ENCODE data around the gene C10orf71. TPM values are rescaled to one million over a fixed set of nuclear protein-coding genes. Genes with fewer than 3 reads are reported as not detected.

Gene C10orf71
- total and polyA plus RNA-seq, 2 of the 8 experiments (the other 6 are each of a cell fraction or from before 2014, with no cell fraction given), result not detected

DNA sequence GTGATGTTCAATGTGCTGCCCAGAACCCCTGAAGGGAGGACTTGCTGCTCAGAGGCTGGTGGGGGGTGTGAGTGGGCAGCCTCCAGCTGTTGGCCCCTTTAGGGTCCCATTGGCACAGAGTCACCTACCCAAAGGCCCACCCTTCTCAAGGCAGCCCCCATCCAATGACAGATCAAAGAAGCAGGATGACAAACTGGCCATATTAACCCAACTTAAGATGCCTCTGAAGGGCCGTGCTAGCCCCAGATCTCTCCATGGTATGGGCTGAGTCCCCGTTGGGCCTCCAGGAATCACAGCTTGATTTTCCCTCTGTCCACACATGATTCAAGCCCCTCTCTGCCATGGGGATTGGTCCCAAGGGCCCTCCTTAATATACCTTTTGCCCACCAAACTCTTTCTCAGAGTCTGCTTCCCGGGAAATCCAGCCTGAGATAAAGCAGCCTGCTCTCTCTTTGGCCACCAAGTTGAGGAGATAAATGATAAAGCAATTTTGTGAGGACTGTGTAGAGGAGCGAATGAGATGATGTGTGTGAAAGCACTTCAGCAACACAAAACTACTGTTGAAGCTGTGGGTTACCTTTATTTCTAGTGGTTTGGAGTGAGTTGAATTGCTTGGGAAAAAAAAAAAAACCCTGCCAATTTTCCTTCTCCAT lies 38.2 kb upstream of the C10orf71 start:
- Histone ChIP-seq H4K20me1 (replicated peaks in 1 of 2; ENCODE audit: control insufficient read depth in 1 of 2, insufficient read depth in 2 of 2, low read length in 2 of 2) (no peaks in the 10 kb centered on the region), H3K56ac (replicated peaks; ENCODE audit: insufficient read length, low read depth, low read length) (no peak overlapping the region), H2BK120ac (replicated peaks; ENCODE audit: low read depth, low read length) (no peak overlapping the region), H3K18ac (ENCODE audit: extremely low read depth, low read length) (no peak overlapping the region), H4K8ac (ENCODE audit: extremely low read depth, insufficient read depth, low read length) (no peak overlapping the region), H2BK15ac (ENCODE audit: low read length) (no peak overlapping the region), H3K79me1 (ENCODE audit: low read depth, low read length) (no peaks in the 10 kb centered on the region), H3K4me2 (ENCODE audit: insufficient read depth in 1 of 2, low read depth in 2 of 2, low read length in 2 of 2) (no peak overlapping the region), H4K91ac (replicated peaks; ENCODE audit: insufficient read length, low read length) (no peak overlapping the region), H3K27ac (ENCODE audit: low read depth, low read length) (no peak overlapping the region), H2BK12ac (ENCODE audit: low read depth, low read length) (no peak overlapping the region), H3K36me3 (ENCODE audit: control insufficient read depth in 2 of 4, insufficient read depth in 4 of 4, low read length in 3 of 4) (no peaks in the 10 kb centered on the region), H3K9ac (replicated peaks in 1 of 4; ENCODE audit: extremely low read depth in 1 of 4, low read depth in 3 of 4, low read length in 3 of 4) (no peak overlapping the region), H3K14ac (ENCODE audit: insufficient read length) (no peak overlapping the region), H3K4ac (replicated peaks; ENCODE audit: insufficient read length, low read depth, low read length) (no peak overlapping the region), H3K27me3 (replicated peaks in 1 of 4; ENCODE audit: control insufficient read depth in 3 of 4, extremely low read depth in 1 of 4, insufficient read depth in 3 of 4, low read length in 3 of 4) (no peaks in the 10 kb centered on the region; a peak in 1 of 7 replicates), H2BK5ac (ENCODE audit: low read depth, low read length) (no peak overlapping the region), H2AK5ac (ENCODE audit: low read depth, low read length) (no peak overlapping the region), H4K5ac (ENCODE audit: insufficient read length, low read depth, low read length) (no peak overlapping the region), H3K23ac (ENCODE audit: insufficient read length) (no peak overlapping the region), H3K79me2 (ENCODE audit: control insufficient read depth in 1 of 2, insufficient read depth in 2 of 2, low read length in 2 of 2) (no peaks in the 10 kb centered on the region), H3K9me3 (ENCODE audit: insufficient read depth in 2 of 2, low read depth in 1 of 2, low read length in 1 of 2) (peaks cover 0 to 3% of the 10 kb centered on the region in 2 experiments; a peak in 2 of 4 replicates), H3K4me1 (replicated peaks in 1 of 4; ENCODE audit: control insufficient read depth in 3 of 4, insufficient read depth in 4 of 4, low read length in 3 of 4) (peaks cover 0 to 2% (median 0%) of the 10 kb centered on the region in 4 experiments; a peak in 1 of 7 replicates), H2AFZ (ENCODE audit: low read length) (no peak overlapping the region), H2BK20ac (ENCODE audit: low read length) (no peak overlapping the region), H3K4me3 (ENCODE audit: extremely low read depth in 1 of 4, insufficient read depth in 2 of 4, low read depth in 3 of 4, low read length in 4 of 4) (no peak overlapping the region), H3K23me2 (ENCODE audit: low read depth, low read length) (no peaks in the 10 kb centered on the region)
- TF ChIP-seq SIRT6 (IDR thresholded peaks at IDR 0.05; ENCODE audit: low read length), result no peak
- no peak for TF ChIP-seq MAFK (IDR thresholded peaks at IDR 0.05; ENCODE audit: low read depth, low read length)
- TF ChIP-seq YY1 (IDR thresholded peaks at IDR 0.05; ENCODE audit: low read depth, low read length), result no peak
- no peak for TF ChIP-seq RBBP5 (IDR thresholded peaks at IDR 0.05; ENCODE audit: borderline replicate concordance, low read depth, low read length)
- no peak for TF ChIP-seq EGR1 (IDR thresholded peaks at IDR 0.05; ENCODE audit: borderline replicate concordance, low read depth, low read length)
- no peak for TF ChIP-seq CBX8 (IDR thresholded peaks at IDR 0.05; ENCODE audit: borderline replicate concordance, low read depth, low read length)
- TF ChIP-seq CBX5 (IDR thresholded peaks at IDR 0.05; ENCODE audit: low read depth, low read length), result no peak
- TF ChIP-seq POLR2A (IDR thresholded peaks at IDR 0.05; ENCODE audit: control extremely low read depth in 1 of 2, low read depth in 2 of 2, low read length in 2 of 2), result no peak
- no peak for TF ChIP-seq BCL11A (IDR thresholded peaks at IDR 0.05; ENCODE audit: low read depth in 2 of 2, low read length in 2 of 2)
- TF ChIP-seq CREB1 (IDR thresholded peaks at IDR 0.05), result no peak
- no peak for TF ChIP-seq JUN (IDR thresholded peaks at IDR 0.05; ENCODE audit: low read depth, low read length)
- DNase-seq (ENCODE audit: low read depth in 1 of 2, low spot score in 2 of 2) (no peak), FAIRE-seq (no peak)
- ChIA-PET CTCF (ENCODE audit: partially characterized antibody) (interaction anchor here (0.9 kb wide), 1 partner anchor 20 kb away, joined by 3 read pairs; no protein-coding TSS in a partner anchor), POLR2A (ENCODE audit: partially characterized antibody) (interaction anchor here (0.6 kb wide), 1 partner anchor 279 kb away, joined by 3 read pairs; no protein-coding TSS in a partner anchor)
- WGBS, 2 experiments (ENCODE audit: extremely low coverage in 1 of 2, insufficient coverage in 1 of 2, insufficient read length in 1 of 2, insufficient replicate concordance in 2 of 2, low coverage in 1 of 2, low lambda C conversion rate in 2 of 2, missing lambda C conversion rate in 1 of 2), result 92% methylated on average over 4 of the region's 4 CpGs; no CpG with 5 or more reads in 1 of the 2 experiments
